B cell (primary cell): ENCODE data around the gene MEAK7.

ENCODE experiments used
- CTCF ChIP-seq: fragments of 200-600 bp; IDR thresholded peaks from one replicate; pipeline ENCODE4 v1.8.0; 2022; ENCODE audit warnings: antibody characterized with exemption, mild to moderate bottlenecking
- EZH2 ChIP-seq: IDR thresholded peaks from 2 replicates; pipeline ENCODE4 v1.6.1; 2012; ENCODE audit warnings: borderline replicate concordance, low read depth, mild to moderate bottlenecking, moderate library complexity, low read length; ENCODE audit not compliant: insufficient read depth, poor library complexity, severe bottlenecking

GRCh38 chr16:84464116-84464515 is 40.3 kb downstream of the MEAK7 start:
- no peak for TF ChIP-seq CTCF
- TF ChIP-seq EZH2: no peak
